Muscle layer of duodenum (tissue), 2 donors: ENCODE results near the gene LRRFIP1.
A peak's percentile ranks its signal among the peaks of the same experiment; 100 is the strongest.

Source experiments
- H3K27ac ChIP-seq: one replicate; pipeline ENCODE4 v1.7.0; 2013; ENCODE audit warnings: mild to moderate bottlenecking, low read length
- H3K27me3 ChIP-seq: one replicate; pipeline ENCODE4 v1.7.0; 2013; ENCODE audit warnings: low read depth, mild to moderate bottlenecking, control low read depth, low read length
- H3K36me3 ChIP-seq, 2 donors: one replicate each; pipeline ENCODE4 v1.7.0; 2013; ENCODE audit warnings: low read length in 2 of 2, control low read depth in 1 of 2, mild to moderate bottlenecking in 1 of 2; ENCODE audit not compliant: insufficient read depth in 2 of 2, control insufficient read depth in 1 of 2
- H3K4me1 ChIP-seq, 2 donors: one replicate each; pipeline ENCODE4 v1.7.0; 2013; ENCODE audit warnings: low read length in 2 of 2, mild to moderate bottlenecking in 2 of 2, control low read depth in 1 of 2, moderate library complexity in 1 of 2; ENCODE audit not compliant: insufficient read depth in 2 of 2, control insufficient read depth in 1 of 2
- H3K4me3 ChIP-seq, 2 donors: one replicate each; pipeline ENCODE4 v1.7.0; 2013; ENCODE audit warnings: low read length in 2 of 2, low read depth in 1 of 2, mild to moderate bottlenecking in 1 of 2
- H3K9me3 ChIP-seq, 2 donors: one replicate each; pipeline ENCODE4 v1.7.0; 2013; ENCODE audit warnings: low read length in 2 of 2, control low read depth in 1 of 2, mild to moderate bottlenecking in 1 of 2; ENCODE audit not compliant: control insufficient read depth in 1 of 2
- donor health status: healthy.

The LRRFIP1 gene

GRCh38 chr2:237669628-237670392 is 42.4 kb downstream of the LRRFIP1 start:
- no peak overlapping the region for H3K4me3 ChIP-seq
- no peaks in the 10 kb centered on the region for H3K27me3 ChIP-seq
- peaks cover 12 to 20% of the 10 kb centered on the region in 2 donors for H3K4me1 ChIP-seq
- H3K9me3 ChIP-seq: no peaks in the 10 kb centered on the region
- H3K36me3 ChIP-seq: no peaks in the 10 kb centered on the region
- H3K27ac ChIP-seq: peak overlapping the region; percentile 52

DNA sequence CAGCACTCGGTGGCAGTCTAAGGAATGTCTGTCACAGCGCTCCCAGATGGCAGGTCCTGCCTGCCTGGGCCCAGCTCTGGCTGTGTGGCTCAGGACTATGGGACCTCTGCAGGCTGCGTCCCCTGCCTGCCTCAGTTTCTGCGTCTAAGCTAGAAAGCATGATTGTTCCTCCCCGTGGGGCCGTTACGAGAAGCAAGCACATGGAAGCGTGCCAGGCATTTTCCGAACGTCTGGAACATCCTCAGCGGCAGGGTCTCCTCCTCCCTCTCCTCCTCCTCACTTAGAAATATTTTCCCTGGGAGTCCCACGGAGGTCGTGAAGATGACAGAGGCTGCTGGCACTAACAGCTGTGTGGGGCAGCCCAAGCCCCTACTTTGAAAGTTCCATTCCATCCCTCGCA is 43.3 kb downstream of the LRRFIP1 start:
- Histone ChIP-seq H3K4me3 (no peak overlapping the region), H3K36me3 (no peaks in the 10 kb centered on the region), H3K4me1 (peaks cover 18 to 26% of the 10 kb centered on the region in 2 donors), H3K27ac (peak overlapping the region; percentile 52), H3K27me3 (no peaks in the 10 kb centered on the region), H3K9me3 (no peaks in the 10 kb centered on the region)

GRCh38 chr2:237671466-237672138 is 44.2 kb downstream of the LRRFIP1 start:
- Histone ChIP-seq H3K9me3 (no peaks in the 10 kb centered on the region), H3K36me3 (no peaks in the 10 kb centered on the region), H3K27me3 (no peaks in the 10 kb centered on the region), H3K27ac (no peak overlapping the region), H3K4me3 (no peak overlapping the region), H3K4me1 (peaks cover 18 to 29% of the 10 kb centered on the region in 2 donors)

GRCh38 chr2:237672731-237673129 is 45.3 kb downstream of the LRRFIP1 start:
- Histone ChIP-seq H3K27me3 (no peaks in the 10 kb centered on the region), H3K36me3 (no peaks in the 10 kb centered on the region), H3K4me1 (peaks cover 23 to 36% of the 10 kb centered on the region in 2 donors), H3K27ac (no peak overlapping the region), H3K4me3 (no peak overlapping the region), H3K9me3 (no peaks in the 10 kb centered on the region)

- Histone ChIP-seq H3K4me1 (peaks cover 25 to 36% of the 10 kb centered on the region in 2 donors), H3K4me3 (peak overlapping the region; percentile 7 to 40), H3K27ac (peak overlapping the region; percentile 40), H3K36me3 (no peaks in the 10 kb centered on the region), H3K27me3 (no peaks in the 10 kb centered on the region), H3K9me3 (no peaks in the 10 kb centered on the region)
These were observed 46.0 kb downstream of the LRRFIP1 start for GRCh38 chr2:237673130-237674001.

DNA sequence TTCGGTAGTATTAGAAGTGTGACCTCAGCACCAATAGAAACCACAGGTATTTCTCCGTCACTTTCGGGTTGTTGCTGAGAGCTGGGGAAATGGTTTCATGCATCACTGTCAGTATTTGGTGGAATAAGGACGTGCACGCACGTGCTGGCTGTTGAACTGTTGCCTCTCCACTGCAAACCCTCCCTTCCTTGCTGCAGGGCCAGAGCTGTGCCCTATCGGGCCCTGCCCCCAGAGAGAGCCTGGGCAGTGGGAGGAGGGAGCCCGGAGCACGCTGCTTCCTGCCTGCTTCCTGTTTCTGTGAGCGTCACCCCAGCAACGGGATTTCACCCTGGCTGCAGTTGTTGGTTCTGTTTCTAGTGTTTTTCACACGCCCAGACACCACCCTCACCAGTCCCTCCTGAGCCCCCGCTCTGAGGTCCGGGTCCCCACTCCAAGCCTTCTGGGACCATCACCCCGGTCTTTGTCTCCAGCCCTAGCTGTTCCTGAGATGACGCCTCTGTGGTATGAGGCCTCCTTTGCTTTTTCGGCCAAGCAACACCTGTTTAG is 47.4 kb downstream of the LRRFIP1 start:
- no peaks in the 10 kb centered on the region for H3K36me3 ChIP-seq
- H3K27me3 ChIP-seq: no peaks in the 10 kb centered on the region
- no peaks in the 10 kb centered on the region for H3K9me3 ChIP-seq
- H3K4me3 ChIP-seq: peak overlapping the region; percentile 27 to 34
- peaks cover 19 to 36% of the 10 kb centered on the region in 2 donors for H3K4me1 ChIP-seq
- peak overlapping the region; percentile 68 for H3K27ac ChIP-seq

DNA sequence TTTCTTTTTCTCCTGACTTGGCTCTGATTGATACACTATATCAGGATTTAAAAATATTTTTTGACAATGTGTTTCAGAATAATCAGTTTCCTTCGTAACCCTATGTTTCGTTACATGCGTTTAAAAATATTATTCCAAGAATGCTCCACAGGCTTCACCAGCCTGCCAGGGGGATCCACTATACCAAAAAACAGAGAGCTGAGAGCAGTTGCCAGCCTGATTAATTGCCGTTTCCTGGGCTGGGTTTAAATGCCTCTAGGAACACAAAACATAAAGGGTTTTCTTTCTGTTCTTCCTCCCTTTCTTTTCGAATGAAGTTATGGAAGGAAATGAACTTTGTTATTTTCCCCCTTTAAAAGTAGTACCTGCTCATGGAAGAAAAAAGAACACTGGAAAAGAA is 47.9 kb downstream of the LRRFIP1 start:
- H3K27ac ChIP-seq: peak overlapping the region; percentile 68
- H3K27me3 ChIP-seq: no peaks in the 10 kb centered on the region
- no peaks in the 10 kb centered on the region for H3K9me3 ChIP-seq
- H3K36me3 ChIP-seq: no peaks in the 10 kb centered on the region
- peak overlapping the region; percentile 27 to 34 for H3K4me3 ChIP-seq
- H3K4me1 ChIP-seq: peaks cover 16 to 32% of the 10 kb centered on the region in 2 donors

- Histone ChIP-seq H3K4me1 (peaks cover 6 to 12% of the 10 kb centered on the region in 2 donors), H3K4me3 (no peak overlapping the region), H3K27me3 (no peaks in the 10 kb centered on the region), H3K36me3 (no peaks in the 10 kb centered on the region), H3K9me3 (no peaks in the 10 kb centered on the region), H3K27ac (no peak overlapping the region)
These were observed 53.5 kb downstream of the LRRFIP1 start for GRCh38 chr2:237680702-237681478.

- Histone ChIP-seq H3K9me3 (no peaks in the 10 kb centered on the region), H3K27me3 (no peaks in the 10 kb centered on the region), H3K36me3 (no peaks in the 10 kb centered on the region), H3K27ac (no peak overlapping the region), H3K4me1 (peaks cover 6 to 12% of the 10 kb centered on the region in 2 donors), H3K4me3 (no peak overlapping the region)
These were observed 54.8 kb downstream of the LRRFIP1 start for GRCh38 chr2:237682151-237682550.

DNA sequence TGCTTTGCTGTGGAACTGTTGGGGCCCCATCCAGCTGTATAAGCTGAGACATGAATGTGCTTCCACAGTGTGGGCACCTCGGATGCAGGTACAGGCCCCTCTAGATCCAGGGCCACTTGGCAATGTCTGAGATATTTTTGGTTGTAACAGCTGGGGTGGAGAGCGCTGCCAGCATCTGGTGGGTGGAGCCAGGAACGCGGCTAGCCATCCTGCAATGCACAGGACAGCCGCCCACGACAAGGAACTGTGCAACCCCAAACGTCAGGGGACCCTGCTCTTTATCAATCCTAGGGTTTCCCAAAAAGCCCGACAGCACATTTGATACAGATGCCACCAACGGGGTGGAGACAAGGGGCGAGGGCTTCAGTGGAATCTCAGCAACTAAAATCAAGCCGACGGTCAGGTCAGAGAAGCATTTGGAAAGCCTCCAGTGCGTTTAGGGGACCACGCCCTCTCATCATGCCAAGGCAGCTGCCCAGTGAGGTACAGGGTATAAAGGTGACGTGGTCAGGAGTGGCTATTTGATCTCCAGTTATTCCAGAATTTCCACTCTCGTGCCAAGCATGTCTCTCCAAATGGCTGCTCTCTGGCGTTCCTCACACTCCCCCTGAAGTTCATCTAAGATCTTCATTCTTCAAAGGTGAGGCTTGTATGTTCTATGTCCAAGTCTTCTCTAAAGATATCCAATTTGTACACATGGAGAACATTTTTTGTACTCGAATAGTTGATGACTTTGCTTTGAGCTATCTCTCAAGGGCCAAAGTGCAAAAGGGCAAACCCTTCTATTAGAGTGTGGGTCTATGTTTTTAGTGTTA is 55.7 kb downstream of the LRRFIP1 start:
- Histone ChIP-seq H3K27ac (no peak overlapping the region), H3K27me3 (no peaks in the 10 kb centered on the region), H3K4me1 (peaks cover 2 to 10% of the 10 kb centered on the region in 2 donors), H3K36me3 (peaks cover 0 to 2% of the 10 kb centered on the region in 2 donors), H3K4me3 (no peak overlapping the region), H3K9me3 (no peaks in the 10 kb centered on the region)
